Parathyroid adenoma (tissue), 2 donors: ENCODE data around the gene FNDC3B.

Source experiments
- H2AFZ ChIP-seq: fragments of 300-600 bp; sonication (generic); one replicate; pipeline ENCODE4 v1.7.0; 2017; ENCODE audit warnings: antibody characterized with exemption, mild to moderate bottlenecking
- H3K27ac ChIP-seq: fragments of 300-600 bp; sonication (generic); one replicate; pipeline ENCODE4 v1.7.0; 2017
- H3K27me3 ChIP-seq: fragments of 300-600 bp; sonication (generic); one replicate; pipeline ENCODE4 v1.7.0; 2017; ENCODE audit warnings: low read length; ENCODE audit not compliant: control insufficient read depth, insufficient read depth
- H3K36me3 ChIP-seq: fragments of 300-600 bp; sonication (generic); one replicate; pipeline ENCODE4 v1.7.0; 2017; ENCODE audit warnings: low read length; ENCODE audit not compliant: control insufficient read depth, insufficient read depth
- H3K4me1 ChIP-seq: fragments of 300-600 bp; sonication (generic); one replicate; pipeline ENCODE4 v1.7.0; 2017; ENCODE audit warnings: control low read depth
- H3K4me2 ChIP-seq: fragments of 300-600 bp; sonication (generic); one replicate; pipeline ENCODE4 v1.7.0; 2017; ENCODE audit warnings: low read length
- H3K4me3 ChIP-seq: fragments of 300-600 bp; sonication (generic); one replicate; pipeline ENCODE4 v1.7.0; 2017; ENCODE audit warnings: low read depth, low read length
- H3K79me2 ChIP-seq: fragments of 300-600 bp; sonication (generic); one replicate; pipeline ENCODE4 v1.7.0; 2017; ENCODE audit warnings: control low read depth
- H3K9ac ChIP-seq: fragments of 300-600 bp; sonication (generic); one replicate; pipeline ENCODE4 v1.7.0; 2017; ENCODE audit warnings: mild to moderate bottlenecking
- H3K9me3 ChIP-seq: fragments of 300-600 bp; sonication (generic); one replicate; pipeline ENCODE4 v1.7.0; 2017; ENCODE audit warnings: low read length; ENCODE audit not compliant: control insufficient read depth
- TF ChIP-seq, protein P1 (sequence below): fragments of 300-600 bp; sonication (generic); IDR thresholded peaks from one replicate; pipeline ENCODE4 v1.7.0; 2017; ENCODE audit warnings: antibody characterized with exemption, mild to moderate bottlenecking
- donor health status: primary hyperparathyroidism.

FNDC3B gene

DNA sequence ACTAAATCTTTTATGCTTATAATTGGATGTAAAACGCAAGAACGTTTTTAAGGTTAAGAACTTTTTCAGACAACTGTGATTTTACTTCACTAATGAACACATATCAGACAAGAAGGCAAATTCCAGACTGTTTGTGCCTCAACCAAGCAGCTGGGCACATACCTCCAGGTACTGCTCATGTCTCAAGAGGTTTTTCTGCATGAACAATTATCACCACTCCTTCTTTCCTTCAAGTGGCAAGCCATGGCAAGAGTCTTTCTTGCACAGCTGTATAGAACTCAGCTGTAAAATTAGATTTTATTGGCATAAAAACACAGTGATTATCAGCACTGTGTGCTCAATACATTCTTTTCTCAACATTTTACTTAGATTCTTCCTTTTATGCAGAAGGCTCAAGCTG, 64.3 kb downstream of the FNDC3B start:
- TF ChIP-seq, protein P1, sequence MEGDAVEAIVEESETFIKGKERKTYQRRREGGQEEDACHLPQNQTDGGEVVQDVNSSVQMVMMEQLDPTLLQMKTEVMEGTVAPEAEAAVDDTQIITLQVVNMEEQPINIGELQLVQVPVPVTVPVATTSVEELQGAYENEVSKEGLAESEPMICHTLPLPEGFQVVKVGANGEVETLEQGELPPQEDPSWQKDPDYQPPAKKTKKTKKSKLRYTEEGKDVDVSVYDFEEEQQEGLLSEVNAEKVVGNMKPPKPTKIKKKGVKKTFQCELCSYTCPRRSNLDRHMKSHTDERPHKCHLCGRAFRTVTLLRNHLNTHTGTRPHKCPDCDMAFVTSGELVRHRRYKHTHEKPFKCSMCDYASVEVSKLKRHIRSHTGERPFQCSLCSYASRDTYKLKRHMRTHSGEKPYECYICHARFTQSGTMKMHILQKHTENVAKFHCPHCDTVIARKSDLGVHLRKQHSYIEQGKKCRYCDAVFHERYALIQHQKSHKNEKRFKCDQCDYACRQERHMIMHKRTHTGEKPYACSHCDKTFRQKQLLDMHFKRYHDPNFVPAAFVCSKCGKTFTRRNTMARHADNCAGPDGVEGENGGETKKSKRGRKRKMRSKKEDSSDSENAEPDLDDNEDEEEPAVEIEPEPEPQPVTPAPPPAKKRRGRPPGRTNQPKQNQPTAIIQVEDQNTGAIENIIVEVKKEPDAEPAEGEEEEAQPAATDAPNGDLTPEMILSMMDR: no peak
- no peak overlapping the region for H3K4me3 ChIP-seq
- H3K79me2 ChIP-seq: peaks cover 28% of the 10 kb centered on the region
- no peaks in the 10 kb centered on the region for H3K27me3 ChIP-seq
- H3K27ac ChIP-seq: peak overlapping the region; percentile 82
- no peak overlapping the region for H3K4me2 ChIP-seq
- no peaks in the 10 kb centered on the region for H3K9me3 ChIP-seq
- H2AFZ ChIP-seq: peak overlapping the region; percentile 49
- H3K4me1 ChIP-seq: peaks cover 8% of the 10 kb centered on the region
- no peaks in the 10 kb centered on the region for H3K36me3 ChIP-seq
- no peak overlapping the region for H3K9ac ChIP-seq

DNA sequence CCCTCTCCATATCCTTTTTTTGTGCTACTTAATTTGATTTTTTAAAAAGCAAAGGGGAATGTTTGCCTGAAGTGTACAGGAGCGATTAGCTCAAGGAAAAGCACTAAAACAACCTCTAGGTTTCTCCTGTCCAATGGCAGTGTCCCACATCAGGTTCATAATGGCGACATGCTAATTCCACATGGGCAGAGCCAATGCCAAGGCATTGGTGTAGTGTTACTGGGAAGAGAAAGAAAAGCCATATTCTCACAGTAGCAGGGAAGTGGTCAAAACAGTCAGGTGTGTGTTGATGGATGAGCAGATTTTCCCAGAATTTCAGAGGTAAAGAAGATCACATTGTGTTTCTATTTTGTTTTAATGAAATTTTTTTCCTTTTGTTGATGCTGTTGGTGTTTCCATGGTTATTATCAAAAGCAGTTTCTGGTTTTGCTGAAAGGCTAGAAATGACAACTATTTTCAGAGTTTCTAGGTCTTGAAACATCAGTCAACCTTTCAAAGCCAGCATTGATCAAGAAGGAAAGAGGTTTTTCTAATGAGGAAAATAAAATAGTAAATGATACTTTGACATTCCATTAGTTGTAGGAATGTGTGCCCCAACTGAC, 65.2 kb downstream of the FNDC3B start:
- Histone ChIP-seq H3K9ac (no peak overlapping the region), H3K36me3 (no peaks in the 10 kb centered on the region), H3K4me2 (peak overlapping the region; percentile 11), H3K79me2 (peaks cover 32% of the 10 kb centered on the region), H3K9me3 (no peaks in the 10 kb centered on the region), H3K4me3 (peak overlapping the region; percentile 6), H3K27ac (peak overlapping the region; percentile 82), H3K27me3 (no peaks in the 10 kb centered on the region), H3K4me1 (peaks cover 8% of the 10 kb centered on the region), H2AFZ (peak overlapping the region; percentile 49)
- TF ChIP-seq, protein P1: no peak

DNA sequence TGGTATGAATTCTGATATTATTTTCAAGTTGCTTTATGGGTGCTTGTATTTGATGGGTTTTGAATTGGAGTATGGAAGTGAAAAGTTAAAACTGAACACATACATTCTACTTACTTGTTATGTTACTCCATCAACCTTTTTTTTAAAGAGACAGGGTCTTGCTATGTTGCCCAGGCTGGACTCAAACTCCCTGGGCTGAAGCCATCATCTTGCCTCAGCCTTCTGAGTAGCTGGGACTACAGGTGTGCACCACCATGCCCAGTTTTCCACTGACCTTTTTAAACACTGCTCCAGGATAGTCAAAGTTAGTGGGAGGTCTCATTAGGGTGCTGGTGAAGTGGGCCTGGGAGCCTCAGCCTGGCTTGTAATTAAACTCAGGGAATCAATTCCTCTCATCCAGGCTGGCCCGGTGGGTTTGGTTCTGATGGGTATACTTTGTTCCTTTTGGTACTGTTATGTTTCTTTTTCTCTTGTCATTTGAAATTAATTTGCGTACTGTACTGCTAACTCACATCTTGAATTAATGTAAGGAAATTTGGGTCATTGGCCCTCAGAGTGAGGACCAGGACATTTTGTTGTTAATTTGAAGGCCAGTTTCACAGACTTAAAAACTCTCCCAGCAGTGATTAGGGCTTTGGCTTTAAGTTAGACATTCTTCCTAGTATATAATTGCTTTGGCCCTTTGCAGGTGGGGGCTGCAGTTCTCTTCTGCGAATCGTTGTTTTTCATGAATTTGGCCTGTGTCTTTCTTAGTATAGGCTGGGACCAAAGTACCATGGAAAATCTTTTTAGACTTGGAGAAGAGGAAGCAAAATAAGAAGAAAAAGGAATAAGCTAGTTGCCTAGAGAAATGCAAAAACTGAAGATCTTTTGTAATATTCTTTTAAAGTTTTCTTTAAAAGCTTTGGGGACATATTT, 66.9 kb downstream of the FNDC3B start:
- Histone ChIP-seq H3K9ac (no peak overlapping the region), H2AFZ (no peak overlapping the region), H3K27ac (no peak overlapping the region), H3K9me3 (no peaks in the 10 kb centered on the region), H3K4me2 (no peak overlapping the region), H3K4me3 (no peak overlapping the region), H3K36me3 (no peaks in the 10 kb centered on the region), H3K27me3 (no peaks in the 10 kb centered on the region), H3K4me1 (peaks cover 8% of the 10 kb centered on the region), H3K79me2 (peaks cover 41% of the 10 kb centered on the region)
- TF ChIP-seq, protein P1: no peak

DNA sequence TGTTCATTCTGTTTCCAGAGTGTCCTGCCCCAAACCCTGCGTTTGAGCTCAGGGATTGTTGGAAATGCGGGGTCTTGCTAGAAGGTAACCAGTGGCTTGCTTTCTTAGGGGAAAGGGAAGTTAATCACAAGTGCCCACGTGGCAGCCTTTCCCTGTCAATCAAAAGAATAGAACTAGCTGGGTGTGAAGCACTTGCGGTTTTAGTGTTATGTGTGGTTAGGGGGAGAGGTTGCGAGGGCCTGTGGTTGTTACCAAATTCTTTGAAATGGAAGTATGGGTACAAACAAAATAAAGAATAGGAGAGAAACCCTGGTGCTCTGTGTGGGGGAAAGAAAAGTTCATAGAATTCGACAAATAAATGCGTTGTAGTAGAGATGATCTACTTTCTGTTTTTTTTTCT, 67.6 kb downstream of the FNDC3B start:
- Histone ChIP-seq H3K4me1 (peaks cover 8% of the 10 kb centered on the region), H3K9ac (no peak overlapping the region), H3K4me3 (no peak overlapping the region), H3K4me2 (no peak overlapping the region), H3K27me3 (no peaks in the 10 kb centered on the region), H3K27ac (no peak overlapping the region), H3K9me3 (no peaks in the 10 kb centered on the region), H3K79me2 (peaks cover 41% of the 10 kb centered on the region), H2AFZ (no peak overlapping the region), H3K36me3 (no peaks in the 10 kb centered on the region)
- TF ChIP-seq, protein P1: no peak
